CD4-positive, alpha-beta T cell treated with Interleukin-10 for 1 hour (primary cell): ENCODE results near the gene MTCH1.
"Not testable (repeated sequence)": the region's sequence is repeated elsewhere in the genome, so short reads cannot be mapped to it uniquely, and the experiment has no call there.

Experiments
- DNase-seq: peaks from one replicate; pipeline ENCODE4 v3.0.0-alpha.2; 2020

Gene MTCH1

GRCh38 chr6:36990401-36990800, 4.4 kb upstream of the MTCH1 start:
- not testable (repeated sequence) for DNase-seq

GRCh38 chr6:36989264-36989663, 3.3 kb upstream of the MTCH1 start:
- DNase-seq: no peak

DNA sequence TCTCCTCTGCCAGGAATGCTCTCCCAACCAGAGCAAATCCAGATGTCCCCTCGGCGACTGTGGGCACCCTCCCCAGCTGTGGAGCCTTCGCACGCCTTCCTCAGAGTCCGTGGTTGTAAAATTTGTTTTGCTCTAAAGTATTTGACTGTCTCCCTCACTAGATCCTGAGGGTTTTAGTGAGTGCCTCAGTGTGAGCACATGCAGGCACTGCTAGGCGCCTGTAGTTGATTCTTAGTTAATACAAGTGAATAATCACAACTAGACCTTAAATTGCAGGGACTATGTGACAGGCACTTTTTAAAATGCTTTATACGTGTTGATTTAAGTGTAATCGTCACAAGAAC, 680 bp upstream of the MTCH1 start:
- DNase-seq: peak; percentile 25

- no peak for DNase-seq
Observed at GRCh38 chr6:36985417-36985807, 584 bp downstream of the MTCH1 start.

DNA sequence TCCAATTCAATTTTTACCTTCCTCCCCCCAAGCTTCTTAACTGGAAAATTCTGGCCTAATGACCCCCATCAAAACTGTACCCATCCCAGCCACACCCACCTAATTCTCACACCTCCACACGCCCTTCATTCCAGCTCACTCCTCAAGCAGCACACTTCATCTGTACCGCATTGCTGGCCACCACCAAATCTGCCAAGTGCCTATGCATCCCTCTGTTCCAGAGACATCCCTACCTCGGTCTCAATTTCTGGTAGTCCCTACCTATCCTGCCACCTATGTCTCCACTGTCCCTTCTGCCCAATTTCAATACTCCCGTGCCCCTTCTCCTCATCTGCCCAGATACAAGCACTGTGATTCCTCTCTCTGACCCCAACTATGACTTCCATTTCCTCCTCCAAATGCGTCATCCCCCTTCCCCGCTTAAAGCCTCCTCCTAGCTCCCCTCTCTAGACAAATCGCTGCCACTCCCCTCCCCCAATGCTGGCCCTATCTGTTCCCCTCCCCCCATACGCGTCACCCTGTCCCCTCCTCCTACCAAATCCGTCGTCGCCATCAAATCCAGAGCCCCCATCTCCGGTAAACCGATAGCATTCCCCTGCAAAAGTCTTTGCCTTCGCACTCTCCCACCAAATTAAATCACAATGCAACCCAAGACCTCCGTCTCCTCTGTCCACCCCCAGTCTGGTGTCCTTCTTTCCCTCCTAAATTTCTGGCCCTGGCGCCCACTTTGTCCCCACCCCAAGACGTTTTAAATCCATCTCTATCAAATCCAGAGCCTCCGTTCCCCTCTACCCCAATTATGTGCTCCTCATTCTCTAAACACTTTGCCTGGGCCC, 1.2 kb downstream of the MTCH1 start:
- peak; percentile 79 for DNase-seq

DNA sequence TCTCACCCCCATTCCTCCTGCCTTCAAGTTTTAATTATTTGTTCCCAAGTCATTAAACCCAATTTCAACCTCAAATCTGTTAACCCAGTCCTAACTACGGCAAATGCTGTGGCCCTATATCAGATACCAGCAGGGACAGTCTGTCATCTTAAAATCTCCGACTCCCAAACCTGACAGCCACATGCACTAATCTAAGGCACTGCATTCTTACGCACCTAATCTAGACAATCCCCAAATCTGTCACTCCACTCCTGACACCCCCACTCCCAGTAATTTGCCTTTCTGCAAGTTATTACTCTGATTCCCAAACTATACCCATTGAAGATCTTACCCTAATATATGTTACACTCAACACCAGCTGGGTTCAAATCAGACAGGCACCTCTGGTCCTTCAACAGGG, 2.5 kb downstream of the MTCH1 start:
- DNase-seq: no peak

- no peak for DNase-seq
Observed at GRCh38 chr6:36980876-36981619, 4.9 kb downstream of the MTCH1 start.

DNA sequence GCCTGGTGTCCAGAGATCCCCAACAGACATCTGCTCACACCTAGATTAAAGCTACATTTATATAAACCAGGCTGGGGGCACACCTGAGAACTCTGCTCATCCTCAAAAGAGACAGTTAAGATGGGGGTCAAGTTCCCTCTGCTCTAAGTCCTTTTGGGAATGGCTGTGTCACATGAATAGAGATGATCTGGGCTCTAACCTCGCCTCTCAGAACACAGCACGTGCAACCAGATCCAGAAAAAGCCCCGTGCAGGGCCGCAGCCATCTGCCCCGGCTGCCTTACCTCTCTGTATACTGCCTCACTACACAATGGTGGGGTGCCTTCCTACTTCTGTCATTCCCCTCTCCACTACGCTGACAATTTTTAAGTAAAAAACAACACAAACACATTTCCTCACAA, 5.9 kb downstream of the MTCH1 start:
- DNase-seq: no peak

DNA sequence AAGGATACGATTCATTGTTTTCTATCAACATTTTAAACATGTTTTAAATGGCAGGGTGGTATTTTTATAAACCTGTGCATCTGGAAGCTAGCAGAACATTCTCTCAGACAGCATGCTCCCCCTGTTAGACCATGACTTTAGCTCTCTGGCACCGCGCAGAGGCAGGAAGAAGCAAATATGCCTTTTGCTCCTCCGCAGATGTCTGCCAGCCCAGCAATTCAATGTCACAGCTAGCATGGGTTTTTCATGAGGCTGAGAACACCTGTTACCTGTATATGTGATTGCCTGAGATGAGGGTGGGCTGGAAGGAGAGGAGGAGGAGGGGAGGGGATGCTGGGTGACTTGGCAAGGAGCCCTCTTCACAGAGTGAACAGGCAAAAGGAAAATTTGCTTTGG, 6.7 kb downstream of the MTCH1 start:
- peak; percentile 46 for DNase-seq

DNA sequence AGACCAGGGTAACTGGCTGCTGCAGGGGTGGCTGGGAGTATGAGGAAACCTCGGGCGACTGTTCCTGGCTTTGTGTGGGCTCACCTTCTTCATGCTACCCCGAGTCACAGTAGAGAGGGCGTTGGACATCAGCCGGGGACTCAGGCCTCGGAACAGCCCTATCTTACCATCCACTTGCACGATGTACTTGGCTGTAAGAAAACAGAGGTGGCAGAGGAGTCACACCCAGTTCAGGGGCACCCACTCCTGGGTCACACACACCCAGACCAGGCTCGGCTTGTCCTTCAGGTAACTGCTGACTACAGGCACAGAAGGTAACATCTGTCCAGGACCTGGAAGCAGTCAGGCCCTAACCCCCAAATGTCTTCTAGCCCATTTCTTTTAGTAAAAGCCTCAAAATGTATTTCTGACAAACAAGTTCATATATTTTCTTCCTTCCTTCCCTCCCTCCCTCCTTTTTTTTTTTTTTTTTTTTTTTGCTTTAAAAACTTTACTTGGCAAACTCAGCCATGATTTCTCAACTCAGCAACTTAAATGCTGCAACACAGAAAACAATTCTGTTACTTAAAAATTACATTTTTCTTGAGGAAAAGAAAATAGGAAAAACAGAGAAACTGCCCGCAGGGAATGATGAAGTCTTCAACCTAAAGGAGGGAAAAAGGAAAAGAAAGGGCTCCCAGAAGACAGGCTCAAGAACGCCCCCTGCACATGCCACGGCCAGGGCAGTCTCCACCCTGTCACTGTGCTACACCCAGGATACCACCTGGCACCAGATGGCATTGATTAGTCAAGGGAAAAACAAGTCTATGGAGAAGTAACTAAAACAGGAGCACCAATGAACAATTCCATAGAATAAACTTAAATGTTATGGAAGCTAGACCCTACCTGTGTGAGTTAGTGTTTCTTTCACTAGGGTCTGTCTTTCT, 7.3 kb downstream of the MTCH1 start:
- DNase-seq: no peak

GRCh38 chr6:36977470-36977941, 8.5 kb downstream of the MTCH1 start:
- DNase-seq: no peak

GRCh38 chr6:36976931-36977330, 9.1 kb downstream of the MTCH1 start:
- no peak for DNase-seq

- no peak for DNase-seq
Observed at GRCh38 chr6:36976509-36976908, 9.5 kb downstream of the MTCH1 start.

DNA sequence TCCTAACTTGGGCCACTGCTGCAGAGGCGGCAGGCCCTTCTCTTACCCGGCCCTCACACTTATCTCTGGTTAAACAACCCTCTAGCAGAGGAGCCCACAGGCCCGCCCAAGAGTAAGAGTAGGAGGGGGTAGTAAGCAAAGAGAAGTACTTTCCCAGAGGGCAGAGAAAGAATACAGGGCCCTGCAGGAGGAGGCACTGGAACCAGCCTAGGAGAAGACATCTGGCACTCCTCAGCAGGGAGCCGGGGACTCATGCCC, 10.1 kb downstream of the MTCH1 start:
- DNase-seq: no peak

GRCh38 chr6:36975231-36976006, 10.6 kb downstream of the MTCH1 start:
- no peak for DNase-seq

- no peak for DNase-seq
Observed at GRCh38 chr6:36973647-36974046, 12.3 kb downstream of the MTCH1 start.

- DNase-seq: no peak
Observed at GRCh38 chr6:36973190-36973589, 12.8 kb downstream of the MTCH1 start.

DNA sequence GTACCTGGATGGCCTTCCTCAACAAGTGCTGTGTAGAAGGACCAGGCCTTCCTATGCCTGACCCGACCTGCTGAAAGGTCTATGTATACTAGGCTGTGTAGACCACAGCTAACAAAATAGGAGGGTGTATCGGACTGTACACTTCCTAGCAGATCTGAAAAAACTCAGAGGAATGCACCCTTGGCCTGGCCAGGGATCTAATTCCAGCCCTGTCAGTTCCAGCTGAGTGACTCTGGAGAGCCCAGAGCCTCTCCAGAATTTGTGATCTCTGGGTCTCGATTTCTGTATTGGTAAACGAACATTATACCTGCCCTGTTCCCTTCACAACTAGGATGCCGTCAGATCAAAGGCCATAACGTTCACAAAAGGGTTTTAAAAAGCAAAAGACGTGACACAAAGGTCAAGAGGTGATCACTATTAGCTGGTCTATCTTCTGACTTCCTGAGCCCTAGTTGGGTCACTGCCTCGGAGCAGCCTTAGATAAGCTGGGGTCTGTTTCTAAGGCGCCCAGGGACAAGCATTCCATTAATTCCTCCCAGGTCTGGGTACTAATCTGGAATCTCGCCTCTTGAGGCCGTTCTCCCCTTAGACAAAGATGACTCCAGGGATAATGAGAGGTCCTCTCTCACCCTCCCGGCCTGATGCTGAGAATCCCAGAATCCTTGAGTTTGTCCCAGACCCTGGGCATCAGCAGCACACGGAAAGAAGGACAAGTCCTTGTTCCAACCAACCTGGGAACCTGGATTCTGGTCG, 13.9 kb downstream of the MTCH1 start:
- DNase-seq: no peak

GRCh38 chr6:36970892-36971842, 14.8 kb downstream of the MTCH1 start:
- DNase-seq: no peak

DNA sequence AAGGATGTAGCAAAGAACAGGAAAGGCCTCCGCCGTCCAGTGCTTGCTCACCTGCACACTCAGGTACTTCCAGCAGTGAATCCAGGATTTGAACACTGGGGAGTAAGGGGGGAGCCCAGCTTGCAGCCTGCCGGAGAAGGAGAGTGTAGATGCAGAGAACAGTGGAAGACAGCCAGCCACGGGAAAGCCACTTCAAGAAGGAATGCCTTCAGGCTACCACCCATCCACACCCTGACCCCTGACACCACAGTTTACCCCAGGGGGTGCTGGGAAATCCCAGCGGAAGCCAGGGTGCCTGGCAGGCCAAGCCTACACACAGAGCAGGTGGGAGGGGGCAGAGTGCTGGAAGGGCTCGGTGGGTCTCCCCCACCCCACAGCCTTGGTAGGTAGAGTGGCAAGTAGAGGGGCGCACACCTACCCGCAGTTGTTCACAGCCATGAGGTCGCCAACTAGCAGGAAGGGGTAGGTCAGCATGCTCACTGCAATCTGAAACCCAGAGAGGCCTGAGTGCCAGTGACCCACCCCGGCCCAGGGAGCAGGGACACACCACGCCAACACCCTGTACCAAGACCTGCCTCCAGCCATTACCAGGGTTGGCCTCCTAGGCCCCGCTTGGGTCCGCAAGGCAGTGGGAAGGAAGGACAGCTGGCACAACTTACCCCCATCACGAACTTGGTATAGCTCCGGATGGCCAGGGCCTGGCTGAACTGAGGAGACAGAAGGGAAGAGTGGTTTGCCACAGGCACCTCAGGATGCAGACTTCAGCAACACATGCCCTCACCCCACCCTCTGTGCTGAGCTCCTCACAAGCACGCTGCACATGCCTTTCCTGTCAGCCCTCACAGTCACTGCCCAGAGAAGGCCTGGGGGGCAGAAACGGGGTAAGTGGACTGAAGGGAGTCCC, 15.8 kb downstream of the MTCH1 start:
- no peak for DNase-seq
